DOHH2 (cell line): ENCODE measurements around the gene GHDC.
"Not testable (repeated sequence)": the region's sequence is repeated elsewhere in the genome, so short reads cannot be mapped to it uniquely, and the experiment has no call there.

Experiments
- EZH2phosphoT487 ChIP-seq: fragments of 200-600 bp; sonication (generic); IDR thresholded peaks from 2 replicates; pipeline ENCODE4 v1.6.1; 2017; ENCODE audit warnings: borderline replicate concordance, mild to moderate bottlenecking, antibody characterized with exemption, low read length, moderate library complexity, mixed read lengths
- TF ChIP-seq, protein P1 (sequence below): fragments of 200-600 bp; sonication (generic); IDR thresholded peaks from one replicate; pipeline ENCODE4 v1.5.1; 2014; ENCODE audit warnings: antibody characterized with exemption, mild to moderate bottlenecking, low read depth, low read length; ENCODE audit not compliant: poor library complexity, severe bottlenecking

GRCh38 chr17:42240863-42241262, 46.6 kb upstream of the GHDC start:
- TF ChIP-seq, protein P1, sequence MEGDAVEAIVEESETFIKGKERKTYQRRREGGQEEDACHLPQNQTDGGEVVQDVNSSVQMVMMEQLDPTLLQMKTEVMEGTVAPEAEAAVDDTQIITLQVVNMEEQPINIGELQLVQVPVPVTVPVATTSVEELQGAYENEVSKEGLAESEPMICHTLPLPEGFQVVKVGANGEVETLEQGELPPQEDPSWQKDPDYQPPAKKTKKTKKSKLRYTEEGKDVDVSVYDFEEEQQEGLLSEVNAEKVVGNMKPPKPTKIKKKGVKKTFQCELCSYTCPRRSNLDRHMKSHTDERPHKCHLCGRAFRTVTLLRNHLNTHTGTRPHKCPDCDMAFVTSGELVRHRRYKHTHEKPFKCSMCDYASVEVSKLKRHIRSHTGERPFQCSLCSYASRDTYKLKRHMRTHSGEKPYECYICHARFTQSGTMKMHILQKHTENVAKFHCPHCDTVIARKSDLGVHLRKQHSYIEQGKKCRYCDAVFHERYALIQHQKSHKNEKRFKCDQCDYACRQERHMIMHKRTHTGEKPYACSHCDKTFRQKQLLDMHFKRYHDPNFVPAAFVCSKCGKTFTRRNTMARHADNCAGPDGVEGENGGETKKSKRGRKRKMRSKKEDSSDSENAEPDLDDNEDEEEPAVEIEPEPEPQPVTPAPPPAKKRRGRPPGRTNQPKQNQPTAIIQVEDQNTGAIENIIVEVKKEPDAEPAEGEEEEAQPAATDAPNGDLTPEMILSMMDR = not testable (repeated sequence)
- not testable (repeated sequence) for TF ChIP-seq EZH2phosphoT487
